ENCODE results near the gene SOX15. TPM values are rescaled to one million over a fixed set of nuclear protein-coding genes. Genes with fewer than 3 reads are reported as not detected.

SOX15 gene
- total and polyA plus RNA-seq, 2 of the 13 experiments (the other 11 are each of a cell fraction or from before 2014, with no cell fraction given), result 0.07 to 0.18 TPM

DNA sequence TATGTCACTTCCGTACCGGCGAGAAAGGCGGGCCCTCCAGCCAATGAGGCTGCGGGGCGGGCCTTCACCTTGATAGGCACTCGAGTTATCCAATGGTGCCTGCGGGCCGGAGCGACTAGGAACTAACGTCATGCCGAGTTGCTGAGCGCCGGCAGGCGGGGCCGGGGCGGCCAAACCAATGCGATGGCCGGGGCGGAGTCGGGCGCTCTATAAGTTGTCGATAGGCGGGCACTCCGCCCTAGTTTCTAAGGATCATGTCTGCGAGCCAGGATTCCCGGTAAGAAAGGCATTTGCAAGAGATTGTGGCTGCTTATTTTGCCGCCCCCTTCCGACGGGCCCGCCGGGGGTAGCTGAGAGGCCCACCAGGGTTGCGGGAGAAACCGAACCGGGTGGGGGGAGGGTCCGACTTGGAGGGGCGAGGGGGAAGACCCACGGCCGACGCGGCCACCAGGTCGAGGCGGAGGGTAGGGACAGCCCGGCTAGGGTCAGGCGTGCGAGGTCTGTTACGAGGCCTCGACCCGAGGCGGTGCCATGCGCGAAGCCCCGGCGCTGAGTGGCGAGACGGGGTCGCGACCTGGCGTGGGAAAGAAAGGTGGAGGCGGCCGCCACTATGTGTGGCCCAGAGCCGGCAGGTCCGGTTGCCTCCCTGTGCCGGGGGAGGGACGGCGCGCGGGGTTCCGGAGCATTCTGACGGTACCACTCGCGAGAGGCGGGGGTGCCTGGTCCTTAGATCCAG lies 17.1 kb downstream of the SOX15 start (continued):
- TF ChIP-seq ZNF570 (CRISPR knock-in tag; IDR thresholded peaks at IDR 0.05; ENCODE audit: borderline replicate concordance) (no peak), EEA1 (CRISPR knock-in tag; IDR thresholded peaks at IDR 0.05; ENCODE audit: borderline replicate concordance) (no peak; the same call in 1 of the 2 replicates), TSC22D2 (CRISPR knock-in tag; IDR thresholded peaks at IDR 0.05; ENCODE audit: borderline replicate concordance) (peak; percentile 32; the same call in 1 of the 2 replicates), REXO4 (CRISPR knock-in tag; IDR thresholded peaks at IDR 0.05; ENCODE audit: borderline replicate concordance) (no peak), ZNF879 (CRISPR knock-in tag; IDR thresholded peaks at IDR 0.05) (0 out of 2 replicates have a peak, but pooled peaks have one; percentile 24), ZNF138 (CRISPR knock-in tag; IDR thresholded peaks at IDR 0.05; ENCODE audit: low read depth) (peak; percentile 93), ZBTB8A (CRISPR knock-in tag; IDR thresholded peaks at IDR 0.05; ENCODE audit: borderline replicate concordance, low read depth) (peak; percentile 61; the same call in 1 of the 2 replicates), CREM (IDR thresholded peaks at IDR 0.05) (peak; percentile 98), CREM (CRISPR knock-in tag; IDR thresholded peaks at IDR 0.05) (0 out of 2 replicates have a peak, but pooled peaks have one; percentile 54), ZNF616 (CRISPR knock-in tag; IDR thresholded peaks at IDR 0.05; ENCODE audit: low read depth) (0 out of 2 replicates have a peak, but pooled peaks have one; percentile 18), ZIK1 (CRISPR knock-in tag; IDR thresholded peaks at IDR 0.05; ENCODE audit: borderline replicate concordance, low read depth) (0 out of 2 replicates have a peak, but pooled peaks have one; percentile 13), SIX1 (CRISPR knock-in tag; IDR thresholded peaks at IDR 0.05; ENCODE audit: borderline replicate concordance) (no peak), NCOA1 (CRISPR knock-in tag; IDR thresholded peaks at IDR 0.05) (no peak)
- TF ChIP-seq, protein P1, sequence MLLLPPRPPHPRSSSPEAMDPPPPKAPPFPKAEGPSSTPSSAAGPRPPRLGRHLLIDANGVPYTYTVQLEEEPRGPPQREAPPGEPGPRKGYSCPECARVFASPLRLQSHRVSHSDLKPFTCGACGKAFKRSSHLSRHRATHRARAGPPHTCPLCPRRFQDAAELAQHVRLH (CRISPR knock-in tag; IDR thresholded peaks at IDR 0.05; ENCODE audit: borderline replicate concordance, low read depth), result no peak
- TF ChIP-seq, protein P2, sequence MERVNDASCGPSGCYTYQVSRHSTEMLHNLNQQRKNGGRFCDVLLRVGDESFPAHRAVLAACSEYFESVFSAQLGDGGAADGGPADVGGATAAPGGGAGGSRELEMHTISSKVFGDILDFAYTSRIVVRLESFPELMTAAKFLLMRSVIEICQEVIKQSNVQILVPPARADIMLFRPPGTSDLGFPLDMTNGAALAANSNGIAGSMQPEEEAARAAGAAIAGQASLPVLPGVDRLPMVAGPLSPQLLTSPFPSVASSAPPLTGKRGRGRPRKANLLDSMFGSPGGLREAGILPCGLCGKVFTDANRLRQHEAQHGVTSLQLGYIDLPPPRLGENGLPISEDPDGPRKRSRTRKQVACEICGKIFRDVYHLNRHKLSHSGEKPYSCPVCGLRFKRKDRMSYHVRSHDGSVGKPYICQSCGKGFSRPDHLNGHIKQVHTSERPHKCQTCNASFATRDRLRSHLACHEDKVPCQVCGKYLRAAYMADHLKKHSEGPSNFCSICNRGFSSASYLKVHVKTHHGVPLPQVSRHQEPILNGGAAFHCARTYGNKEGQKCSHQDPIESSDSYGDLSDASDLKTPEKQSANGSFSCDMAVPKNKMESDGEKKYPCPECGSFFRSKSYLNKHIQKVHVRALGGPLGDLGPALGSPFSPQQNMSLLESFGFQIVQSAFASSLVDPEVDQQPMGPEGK (CRISPR knock-in tag; IDR thresholded peaks at IDR 0.05), result no peak
- TF ChIP-seq, protein P3, sequence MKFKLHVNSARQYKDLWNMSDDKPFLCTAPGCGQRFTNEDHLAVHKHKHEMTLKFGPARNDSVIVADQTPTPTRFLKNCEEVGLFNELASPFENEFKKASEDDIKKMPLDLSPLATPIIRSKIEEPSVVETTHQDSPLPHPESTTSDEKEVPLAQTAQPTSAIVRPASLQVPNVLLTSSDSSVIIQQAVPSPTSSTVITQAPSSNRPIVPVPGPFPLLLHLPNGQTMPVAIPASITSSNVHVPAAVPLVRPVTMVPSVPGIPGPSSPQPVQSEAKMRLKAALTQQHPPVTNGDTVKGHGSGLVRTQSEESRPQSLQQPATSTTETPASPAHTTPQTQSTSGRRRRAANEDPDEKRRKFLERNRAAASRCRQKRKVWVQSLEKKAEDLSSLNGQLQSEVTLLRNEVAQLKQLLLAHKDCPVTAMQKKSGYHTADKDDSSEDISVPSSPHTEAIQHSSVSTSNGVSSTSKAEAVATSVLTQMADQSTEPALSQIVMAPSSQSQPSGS (CRISPR knock-in tag; IDR thresholded peaks at IDR 0.05), result peak; percentile 88
- TF ChIP-seq, protein P4, sequence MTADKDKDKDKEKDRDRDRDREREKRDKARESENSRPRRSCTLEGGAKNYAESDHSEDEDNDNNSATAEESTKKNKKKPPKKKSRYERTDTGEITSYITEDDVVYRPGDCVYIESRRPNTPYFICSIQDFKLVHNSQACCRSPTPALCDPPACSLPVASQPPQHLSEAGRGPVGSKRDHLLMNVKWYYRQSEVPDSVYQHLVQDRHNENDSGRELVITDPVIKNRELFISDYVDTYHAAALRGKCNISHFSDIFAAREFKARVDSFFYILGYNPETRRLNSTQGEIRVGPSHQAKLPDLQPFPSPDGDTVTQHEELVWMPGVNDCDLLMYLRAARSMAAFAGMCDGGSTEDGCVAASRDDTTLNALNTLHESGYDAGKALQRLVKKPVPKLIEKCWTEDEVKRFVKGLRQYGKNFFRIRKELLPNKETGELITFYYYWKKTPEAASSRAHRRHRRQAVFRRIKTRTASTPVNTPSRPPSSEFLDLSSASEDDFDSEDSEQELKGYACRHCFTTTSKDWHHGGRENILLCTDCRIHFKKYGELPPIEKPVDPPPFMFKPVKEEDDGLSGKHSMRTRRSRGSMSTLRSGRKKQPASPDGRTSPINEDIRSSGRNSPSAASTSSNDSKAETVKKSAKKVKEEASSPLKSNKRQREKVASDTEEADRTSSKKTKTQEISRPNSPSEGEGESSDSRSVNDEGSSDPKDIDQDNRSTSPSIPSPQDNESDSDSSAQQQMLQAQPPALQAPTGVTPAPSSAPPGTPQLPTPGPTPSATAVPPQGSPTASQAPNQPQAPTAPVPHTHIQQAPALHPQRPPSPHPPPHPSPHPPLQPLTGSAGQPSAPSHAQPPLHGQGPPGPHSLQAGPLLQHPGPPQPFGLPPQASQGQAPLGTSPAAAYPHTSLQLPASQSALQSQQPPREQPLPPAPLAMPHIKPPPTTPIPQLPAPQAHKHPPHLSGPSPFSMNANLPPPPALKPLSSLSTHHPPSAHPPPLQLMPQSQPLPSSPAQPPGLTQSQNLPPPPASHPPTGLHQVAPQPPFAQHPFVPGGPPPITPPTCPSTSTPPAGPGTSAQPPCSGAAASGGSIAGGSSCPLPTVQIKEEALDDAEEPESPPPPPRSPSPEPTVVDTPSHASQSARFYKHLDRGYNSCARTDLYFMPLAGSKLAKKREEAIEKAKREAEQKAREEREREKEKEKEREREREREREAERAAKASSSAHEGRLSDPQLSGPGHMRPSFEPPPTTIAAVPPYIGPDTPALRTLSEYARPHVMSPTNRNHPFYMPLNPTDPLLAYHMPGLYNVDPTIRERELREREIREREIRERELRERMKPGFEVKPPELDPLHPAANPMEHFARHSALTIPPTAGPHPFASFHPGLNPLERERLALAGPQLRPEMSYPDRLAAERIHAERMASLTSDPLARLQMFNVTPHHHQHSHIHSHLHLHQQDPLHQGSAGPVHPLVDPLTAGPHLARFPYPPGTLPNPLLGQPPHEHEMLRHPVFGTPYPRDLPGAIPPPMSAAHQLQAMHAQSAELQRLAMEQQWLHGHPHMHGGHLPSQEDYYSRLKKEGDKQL (CRISPR knock-in tag; IDR thresholded peaks at IDR 0.05; ENCODE audit: low read depth), result no peak
- TF ChIP-seq, protein P5, sequence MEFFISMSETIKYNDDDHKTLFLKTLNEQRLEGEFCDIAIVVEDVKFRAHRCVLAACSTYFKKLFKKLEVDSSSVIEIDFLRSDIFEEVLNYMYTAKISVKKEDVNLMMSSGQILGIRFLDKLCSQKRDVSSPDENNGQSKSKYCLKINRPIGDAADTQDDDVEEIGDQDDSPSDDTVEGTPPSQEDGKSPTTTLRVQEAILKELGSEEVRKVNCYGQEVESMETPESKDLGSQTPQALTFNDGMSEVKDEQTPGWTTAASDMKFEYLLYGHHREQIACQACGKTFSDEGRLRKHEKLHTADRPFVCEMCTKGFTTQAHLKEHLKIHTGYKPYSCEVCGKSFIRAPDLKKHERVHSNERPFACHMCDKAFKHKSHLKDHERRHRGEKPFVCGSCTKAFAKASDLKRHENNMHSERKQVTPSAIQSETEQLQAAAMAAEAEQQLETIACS (CRISPR knock-in tag; IDR thresholded peaks at IDR 0.05), result no peak

All from HepG2 (cell line).